ENCODE data around the gene SYCE3.

DNA sequence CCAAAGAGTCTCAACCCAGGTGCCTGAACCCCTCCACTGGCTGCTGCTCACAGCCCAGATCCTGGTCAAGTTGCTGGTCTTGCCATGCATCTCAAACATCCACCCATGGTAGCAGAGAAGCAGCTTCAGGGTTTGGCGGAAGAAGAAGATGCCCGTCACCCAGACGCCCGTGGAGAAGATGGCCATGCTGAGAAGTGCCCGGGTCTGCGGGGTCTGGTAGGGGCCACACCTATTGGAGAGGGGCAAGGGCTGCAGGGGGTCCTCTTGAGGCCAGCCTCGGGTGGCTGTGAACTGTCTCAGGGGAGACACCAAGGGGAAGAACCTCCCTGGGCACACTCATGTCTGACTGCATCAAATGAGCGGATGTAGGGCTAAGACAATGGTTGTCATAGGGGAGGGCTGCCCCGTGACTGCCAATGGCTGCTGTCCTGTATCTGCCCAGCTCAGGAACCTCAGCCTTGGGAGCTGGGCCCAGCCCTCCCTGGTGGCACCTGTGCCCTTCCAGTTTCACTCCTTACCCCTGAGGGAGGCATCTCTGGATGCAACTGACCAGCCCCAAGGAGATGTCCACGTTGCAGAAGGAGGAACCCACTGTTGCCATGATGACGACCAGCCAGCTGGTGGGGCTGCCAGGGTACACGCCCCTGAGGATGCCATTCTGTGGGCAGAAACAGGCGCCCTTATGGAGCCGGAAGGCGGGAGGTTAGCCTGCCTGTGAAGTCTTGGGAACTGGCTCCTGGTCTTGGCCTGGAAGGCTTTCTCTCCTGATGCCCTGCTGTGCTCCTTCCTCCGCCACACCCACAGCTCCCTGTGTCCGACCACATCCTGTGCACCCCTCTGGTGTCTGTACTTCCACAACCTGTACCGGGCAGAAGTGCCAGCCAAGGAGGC lies 14.3 kb upstream of the SYCE3 start:
- TF ChIP-seq, protein P1, sequence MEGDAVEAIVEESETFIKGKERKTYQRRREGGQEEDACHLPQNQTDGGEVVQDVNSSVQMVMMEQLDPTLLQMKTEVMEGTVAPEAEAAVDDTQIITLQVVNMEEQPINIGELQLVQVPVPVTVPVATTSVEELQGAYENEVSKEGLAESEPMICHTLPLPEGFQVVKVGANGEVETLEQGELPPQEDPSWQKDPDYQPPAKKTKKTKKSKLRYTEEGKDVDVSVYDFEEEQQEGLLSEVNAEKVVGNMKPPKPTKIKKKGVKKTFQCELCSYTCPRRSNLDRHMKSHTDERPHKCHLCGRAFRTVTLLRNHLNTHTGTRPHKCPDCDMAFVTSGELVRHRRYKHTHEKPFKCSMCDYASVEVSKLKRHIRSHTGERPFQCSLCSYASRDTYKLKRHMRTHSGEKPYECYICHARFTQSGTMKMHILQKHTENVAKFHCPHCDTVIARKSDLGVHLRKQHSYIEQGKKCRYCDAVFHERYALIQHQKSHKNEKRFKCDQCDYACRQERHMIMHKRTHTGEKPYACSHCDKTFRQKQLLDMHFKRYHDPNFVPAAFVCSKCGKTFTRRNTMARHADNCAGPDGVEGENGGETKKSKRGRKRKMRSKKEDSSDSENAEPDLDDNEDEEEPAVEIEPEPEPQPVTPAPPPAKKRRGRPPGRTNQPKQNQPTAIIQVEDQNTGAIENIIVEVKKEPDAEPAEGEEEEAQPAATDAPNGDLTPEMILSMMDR (IDR thresholded peaks at IDR 0.05): no peak
- no peak for TF ChIP-seq POLR2A (IDR thresholded peaks at IDR 0.05)
